Raji (cell line): ENCODE results near the gene HMCN2.

Source experiments
- POLR2A ChIP-seq: IDR thresholded peaks from 2 replicates; pipeline ENCODE4 v1.6.1; 2011; ENCODE audit warnings: low read depth, low read length, control low read depth; ENCODE audit not compliant: insufficient read depth

Gene HMCN2

DNA sequence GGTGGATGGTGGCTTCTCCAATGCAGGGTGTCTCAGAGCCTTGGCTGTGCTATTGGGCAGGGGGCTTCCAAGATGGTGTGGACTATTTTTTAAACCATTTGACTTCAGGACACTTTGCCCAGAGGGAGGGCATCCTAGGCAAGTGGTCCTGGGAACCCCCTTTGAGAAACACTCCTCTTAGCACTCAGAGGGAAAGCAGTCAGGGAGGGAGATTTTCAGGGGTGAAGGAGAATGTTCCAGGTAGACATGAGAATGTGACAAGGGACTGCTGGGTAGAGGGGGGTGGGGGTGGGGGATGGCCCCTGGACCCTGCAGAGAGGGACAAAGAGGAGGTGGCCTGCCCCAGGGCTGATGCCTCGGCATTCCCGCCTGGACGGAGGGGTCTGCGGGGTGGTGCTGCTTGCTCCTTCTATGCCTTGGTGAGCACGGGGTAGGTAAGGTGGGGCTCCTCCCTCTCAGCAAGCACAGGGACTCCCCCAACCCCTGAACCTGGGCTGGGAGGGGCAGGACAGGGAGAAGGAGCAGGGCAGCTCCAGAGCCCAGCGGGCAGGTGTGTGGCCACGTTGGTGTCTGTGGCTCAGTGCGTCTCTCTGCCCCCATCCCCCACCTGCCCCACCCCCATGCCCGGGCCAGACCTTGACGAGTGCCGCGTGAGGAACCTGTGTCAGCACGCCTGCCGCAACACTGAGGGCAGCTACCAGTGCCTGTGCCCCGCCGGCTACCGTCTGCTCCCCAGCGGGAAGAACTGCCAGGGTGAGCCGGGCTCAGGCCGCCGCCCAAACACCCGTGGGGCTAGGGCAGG, 165.4 kb downstream of the HMCN2 start:
- no peak for TF ChIP-seq POLR2A

DNA sequence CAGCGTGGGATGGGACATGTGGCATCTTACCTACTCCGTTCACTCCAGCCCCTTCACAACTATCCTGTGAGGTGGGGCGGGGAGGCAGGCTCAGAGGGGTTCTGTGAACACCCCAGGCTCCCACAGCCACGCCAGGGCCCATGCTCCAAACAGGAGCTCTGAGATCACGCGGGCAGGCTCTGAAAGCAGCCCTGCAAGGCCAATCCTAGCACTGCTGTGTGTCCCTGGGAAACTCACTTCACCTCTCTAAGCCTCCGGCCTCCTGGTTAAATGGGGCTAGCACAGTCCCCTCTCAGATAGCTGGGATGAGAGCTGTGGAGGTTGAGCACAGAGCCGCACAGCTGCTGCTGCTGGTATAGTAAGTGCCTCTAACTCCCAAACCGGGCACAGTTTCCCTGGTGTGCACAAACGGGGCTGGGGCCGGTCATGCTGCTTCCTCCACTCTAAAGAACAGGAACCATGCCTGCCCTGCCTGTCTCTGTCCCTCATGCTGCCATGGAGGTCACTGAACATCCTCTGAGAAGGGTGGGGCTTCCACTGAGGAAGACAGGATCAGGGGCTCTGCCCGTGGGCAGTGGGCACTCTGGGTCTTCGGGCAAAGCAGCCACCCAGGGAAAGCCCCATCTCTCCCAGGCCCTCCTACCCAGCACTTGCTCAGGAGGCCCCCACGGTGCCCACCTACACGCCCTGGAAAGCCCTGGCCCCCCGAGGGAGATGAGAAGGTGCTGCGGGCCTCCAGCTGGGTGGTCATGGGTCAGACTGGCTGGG, 166.2 kb downstream of the HMCN2 start:
- no peak for TF ChIP-seq POLR2A

DNA sequence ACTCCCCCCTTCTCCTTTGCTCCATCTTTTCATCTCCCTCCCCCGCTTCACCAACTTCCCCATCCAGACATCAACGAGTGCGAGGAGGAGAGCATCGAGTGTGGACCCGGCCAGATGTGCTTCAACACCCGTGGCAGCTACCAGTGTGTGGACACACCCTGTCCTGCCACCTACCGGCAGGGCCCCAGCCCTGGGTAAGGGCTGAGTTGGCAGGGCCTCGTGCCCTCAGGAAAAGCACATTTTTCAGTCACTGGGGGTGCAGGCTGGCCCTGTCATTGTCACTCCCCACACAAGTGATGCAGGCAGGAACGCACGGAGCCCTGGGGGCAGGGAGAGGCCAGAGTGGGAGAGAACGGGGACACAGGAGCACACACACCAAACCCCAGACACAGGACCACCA, 166.8 kb downstream of the HMCN2 start:
- no peak for TF ChIP-seq POLR2A

DNA sequence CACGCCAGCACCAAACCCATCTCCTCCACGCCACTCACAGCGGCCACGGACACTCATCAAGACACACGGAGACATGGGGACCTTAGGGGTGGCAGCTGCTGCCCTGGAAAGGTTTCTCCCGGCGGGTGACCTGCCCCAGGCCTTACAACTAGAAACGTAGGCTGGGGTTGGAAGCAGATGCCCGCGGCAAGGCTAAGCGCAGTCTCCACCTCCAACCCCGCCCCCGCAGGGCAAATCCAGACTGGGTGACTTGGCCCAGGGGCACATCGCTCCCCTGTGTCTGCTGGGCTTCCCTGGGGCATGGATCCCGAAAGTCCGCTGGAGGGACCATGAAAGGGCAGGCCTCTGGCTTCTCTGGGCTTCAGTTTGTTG, 167.2 kb downstream of the HMCN2 start:
- no peak for TF ChIP-seq POLR2A

DNA sequence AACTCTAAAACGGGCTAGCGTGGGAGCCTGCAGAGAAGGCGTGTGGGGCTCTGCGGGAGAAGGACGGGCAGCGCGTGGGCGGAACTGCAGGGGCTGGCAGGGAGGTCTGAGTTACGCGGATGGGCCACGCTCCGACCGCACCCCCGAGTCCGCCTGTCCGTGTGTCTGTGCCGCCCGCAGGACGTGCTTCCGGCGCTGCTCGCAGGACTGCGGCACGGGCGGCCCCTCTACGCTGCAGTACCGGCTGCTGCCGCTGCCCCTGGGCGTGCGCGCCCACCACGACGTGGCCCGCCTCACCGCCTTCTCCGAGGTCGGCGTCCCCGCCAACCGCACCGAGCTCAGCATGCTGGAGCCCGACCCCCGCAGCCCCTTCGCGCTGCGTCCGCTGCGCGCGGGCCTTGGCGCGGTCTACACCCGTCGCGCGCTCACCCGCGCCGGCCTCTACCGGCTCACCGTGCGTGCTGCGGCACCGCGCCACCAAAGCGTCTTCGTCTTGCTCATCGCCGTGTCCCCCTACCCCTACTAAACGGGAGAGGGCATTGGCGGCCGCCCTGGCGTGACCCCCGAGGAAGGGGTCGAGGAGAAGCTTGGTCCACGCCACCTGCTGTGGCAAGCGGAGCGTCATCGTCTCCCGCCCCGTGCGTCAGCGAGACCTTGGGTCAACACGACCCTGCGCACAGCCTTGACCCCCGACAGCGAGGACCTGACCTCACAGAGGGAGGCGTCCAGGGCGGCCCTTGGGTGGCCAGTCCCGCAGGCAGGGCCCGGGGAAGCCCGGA, 167.8 kb downstream of the HMCN2 start:
- no peak for TF ChIP-seq POLR2A

DNA sequence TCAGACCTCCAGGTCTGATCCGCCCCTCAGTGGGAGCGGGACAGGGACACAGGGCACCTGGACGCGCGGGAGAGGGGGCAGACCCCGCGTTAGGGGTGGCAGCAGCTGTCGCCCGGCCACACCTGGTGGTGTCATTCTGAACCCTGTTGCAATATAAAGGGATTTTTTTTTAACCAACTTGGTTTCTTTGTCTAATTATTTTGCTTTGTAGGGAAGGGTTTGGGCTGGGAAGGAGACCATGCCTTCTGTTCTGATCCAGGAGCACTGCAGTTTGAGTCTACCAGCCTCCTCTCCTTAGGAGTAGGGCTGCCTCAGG, 168.3 kb downstream of the HMCN2 start:
- TF ChIP-seq POLR2A = no peak

DNA sequence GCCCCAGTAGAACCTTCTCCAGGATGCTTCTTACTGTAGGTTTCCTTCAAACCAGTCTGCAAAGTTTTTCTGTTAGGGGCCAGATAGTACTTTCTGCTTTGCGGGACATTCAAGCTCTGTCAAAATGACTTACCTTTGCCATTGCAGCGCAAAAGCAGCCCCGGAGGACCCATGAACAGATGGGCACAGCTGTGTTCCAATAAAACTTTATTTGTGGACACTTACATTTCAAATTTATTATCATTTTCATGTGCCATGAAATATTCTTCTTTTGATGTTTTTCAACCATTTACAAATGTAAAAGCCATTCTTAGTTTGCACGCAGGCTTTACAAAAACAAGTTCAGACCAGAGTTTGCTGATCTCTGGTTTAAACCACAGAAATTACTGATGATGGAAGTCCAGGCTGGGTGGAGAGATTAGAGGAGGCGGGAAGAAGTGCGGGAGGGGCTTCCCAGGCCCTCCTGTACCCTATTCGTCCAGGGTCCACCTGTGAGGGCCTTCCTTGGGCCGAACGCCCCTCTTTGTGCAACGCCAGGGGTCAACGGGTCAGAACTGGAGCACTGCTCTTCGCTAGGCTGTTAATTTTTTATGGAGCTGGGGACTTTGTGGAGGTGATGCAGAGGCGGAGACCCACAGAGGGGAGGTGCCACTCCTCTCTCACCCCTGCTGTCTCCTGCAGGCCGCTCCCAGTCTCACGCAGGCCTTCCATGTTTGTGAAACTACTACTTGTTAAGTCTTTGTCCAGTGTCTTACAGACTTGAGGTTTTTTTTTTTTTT, 171.6 kb downstream of the HMCN2 start:
- TF ChIP-seq POLR2A = no peak

DNA sequence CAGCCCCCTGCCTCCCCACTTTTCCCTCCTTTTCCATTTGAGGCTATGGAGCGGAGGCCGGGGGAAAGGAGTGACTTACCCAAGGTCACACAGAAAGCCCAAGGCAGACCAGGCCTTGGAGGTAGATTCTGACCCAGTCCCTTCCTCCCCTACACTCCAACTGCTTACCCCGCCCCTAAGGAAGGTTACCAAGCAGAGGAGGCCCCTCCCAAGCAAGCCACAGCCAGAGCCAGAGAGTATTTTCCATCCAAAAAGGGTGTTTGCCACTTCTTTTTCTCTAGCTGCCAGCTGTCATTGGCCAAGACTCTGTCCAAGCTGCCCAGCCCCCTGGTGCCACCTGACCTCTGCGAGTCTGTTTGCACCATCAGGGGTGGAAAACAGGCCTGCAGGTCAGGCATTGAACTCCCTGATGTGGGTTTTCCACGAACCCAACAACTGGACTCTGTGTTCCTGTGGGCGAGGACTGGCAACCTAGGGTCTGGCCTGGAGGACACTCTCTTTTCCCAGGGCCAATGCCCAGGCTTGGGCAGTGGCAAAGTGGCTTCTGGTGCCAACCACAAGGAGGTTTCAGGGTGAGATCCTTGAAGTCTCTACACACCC, 172.9 kb downstream of the HMCN2 start:
- TF ChIP-seq POLR2A = no peak

DNA sequence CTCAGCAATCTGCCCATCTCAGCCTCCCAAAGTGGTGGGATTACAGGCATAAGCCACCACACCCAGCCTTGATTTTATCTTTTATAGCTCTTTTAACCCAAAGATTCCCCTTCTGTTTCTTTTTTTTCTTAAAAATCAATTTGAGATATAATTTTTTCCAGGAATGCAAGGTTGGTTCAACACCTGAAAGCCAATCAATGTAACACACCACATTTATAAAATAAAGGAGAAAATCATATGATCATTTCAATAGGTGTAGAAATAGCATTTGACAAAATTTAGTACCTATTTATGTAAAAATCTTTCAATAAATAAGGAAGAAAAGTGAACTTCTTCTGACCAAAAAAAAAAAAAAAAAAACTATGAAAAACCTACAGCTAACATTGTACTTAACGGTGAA, 175.5 kb downstream of the HMCN2 start:
- TF ChIP-seq POLR2A = no peak

DNA sequence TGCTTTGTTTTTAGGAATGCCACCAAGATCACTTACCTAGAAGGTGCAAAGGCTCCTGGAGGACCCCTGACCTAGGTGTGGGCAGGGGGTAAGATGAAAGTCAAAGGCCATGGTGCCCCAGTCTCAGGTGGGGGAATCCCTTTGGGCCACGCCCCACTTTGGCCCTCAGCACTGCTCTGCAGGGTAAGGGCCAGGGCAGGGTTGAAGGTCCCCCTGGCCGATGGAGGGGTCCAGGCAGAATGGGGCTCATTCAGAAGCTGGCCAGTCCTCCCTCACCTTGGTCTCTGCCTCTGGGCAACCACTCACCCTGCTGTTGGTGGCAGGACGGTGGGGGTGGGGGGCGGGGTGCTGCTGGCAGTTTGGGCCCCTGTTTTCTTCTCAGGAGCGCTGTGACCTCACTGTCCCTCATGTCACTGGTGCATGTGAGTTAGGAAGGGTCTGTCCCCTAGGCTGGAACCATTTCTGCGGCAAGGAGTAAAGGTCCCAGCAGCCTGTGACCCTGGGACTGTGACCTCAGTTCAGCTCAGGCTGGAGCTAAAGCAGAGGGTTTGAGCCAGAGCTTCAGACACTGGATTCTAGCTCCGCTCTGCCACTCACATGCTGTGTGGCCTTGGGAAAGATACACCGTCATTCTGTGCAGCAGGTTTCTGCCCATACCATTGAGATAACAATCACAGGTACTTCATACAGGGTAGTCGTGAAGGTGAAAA, 177.3 kb downstream of the HMCN2 start:
- no peak for TF ChIP-seq POLR2A

DNA sequence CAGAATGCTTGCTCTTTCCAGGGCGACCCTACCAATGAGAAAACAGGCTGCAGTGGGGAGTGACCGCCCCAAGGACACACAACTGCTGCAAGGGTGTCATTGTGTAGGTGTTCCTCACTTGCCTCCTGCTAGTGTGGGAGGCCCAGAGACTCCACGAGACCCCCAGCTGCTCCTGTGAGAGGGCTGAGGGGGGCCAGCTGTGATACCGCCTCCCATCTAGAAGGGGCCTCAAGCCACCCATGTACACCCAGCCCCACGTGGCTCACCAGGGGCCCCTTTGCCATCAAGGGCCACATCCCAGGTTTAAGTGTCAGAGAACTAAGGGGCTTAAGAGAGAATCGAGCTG, 177.9 kb downstream of the HMCN2 start:
- TF ChIP-seq POLR2A = no peak

DNA sequence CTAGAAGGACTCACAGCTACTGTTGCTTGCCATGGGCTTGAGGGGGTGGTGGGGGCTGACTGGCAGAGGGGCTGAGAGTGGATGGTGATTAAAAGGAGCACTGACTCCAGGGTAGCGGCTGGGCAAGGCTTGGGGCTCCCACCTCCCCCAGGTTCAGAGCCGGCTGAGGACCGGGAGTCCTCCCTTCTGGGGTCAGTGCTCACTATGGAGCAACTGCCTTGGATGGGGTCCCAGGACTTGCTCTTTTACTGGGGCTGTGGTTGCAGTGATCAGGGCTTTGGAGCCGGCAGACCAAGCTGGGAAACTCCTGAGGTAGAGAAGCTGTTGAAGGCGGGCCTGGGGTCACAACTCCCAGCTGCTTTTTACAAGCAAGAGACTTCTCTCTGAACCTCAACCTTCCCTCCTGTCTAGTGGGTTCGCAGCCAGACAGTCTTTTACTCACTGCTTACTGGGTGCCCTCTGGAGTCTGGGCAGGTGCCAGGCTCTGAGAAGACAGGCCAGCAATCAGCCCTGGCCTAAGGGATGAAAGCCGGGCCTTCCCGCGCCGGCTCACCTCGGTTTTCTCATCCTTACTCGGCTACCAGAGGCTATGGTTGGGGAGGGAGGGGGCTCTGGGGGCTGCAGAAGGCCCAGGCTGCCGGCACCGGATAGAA, 178.4 kb downstream of the HMCN2 start:
- no peak for TF ChIP-seq POLR2A

DNA sequence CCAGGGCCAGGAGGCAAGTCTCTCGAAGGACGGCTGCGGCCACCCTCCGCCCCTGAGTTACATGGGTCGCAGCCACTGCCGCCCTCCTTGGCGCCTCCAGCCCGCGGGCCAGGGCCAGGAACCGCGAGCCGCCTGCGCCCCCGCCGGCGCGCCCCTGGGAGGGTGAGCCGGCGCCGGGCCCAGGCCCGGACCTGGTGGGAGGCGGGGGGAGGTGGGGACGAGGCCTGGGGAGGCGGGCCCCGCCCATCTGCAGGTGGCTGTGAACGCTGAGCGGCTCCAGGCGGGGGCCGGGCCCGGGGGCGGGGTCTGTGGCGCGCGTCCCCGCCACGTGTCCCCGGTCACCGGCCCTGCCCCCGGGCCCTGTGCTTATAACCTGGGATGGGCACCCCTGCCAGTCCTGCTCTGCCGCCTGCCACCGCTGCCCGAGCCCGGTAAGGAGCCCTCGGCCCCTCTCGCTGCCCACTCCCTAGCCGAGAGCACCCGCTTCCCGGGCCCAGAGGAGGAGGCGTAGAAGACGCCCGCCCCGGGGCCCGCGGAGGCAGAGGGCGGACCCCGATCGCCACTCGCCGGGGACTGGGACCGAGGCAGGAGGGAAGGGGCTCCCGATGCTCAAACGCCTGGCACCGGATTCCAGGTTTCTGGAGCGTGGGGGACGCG, 179.1 kb downstream of the HMCN2 start, which contains the start of gene ASS1:
TSS of gene ASS1 (plus strand) at position 397 of the 657 bp plus-strand sequence. CDS start 7,268 bp downstream, outside the sequence.
- no peak for TF ChIP-seq POLR2A
